Stimulated activated CD4-positive, alpha-beta T cell treated with anti-CD3 and anti-CD28 coated beads, Interleukin-2, amount 100 ng/mL, for 48 hours (primary cell): ENCODE measurements around the gene TGOLN2.

Experiments
- DNase-seq, 2 donors: peaks; one replicate each; pipeline ENCODE4 v3.0.0-alpha.2; 2020

The TGOLN2 gene

DNA sequence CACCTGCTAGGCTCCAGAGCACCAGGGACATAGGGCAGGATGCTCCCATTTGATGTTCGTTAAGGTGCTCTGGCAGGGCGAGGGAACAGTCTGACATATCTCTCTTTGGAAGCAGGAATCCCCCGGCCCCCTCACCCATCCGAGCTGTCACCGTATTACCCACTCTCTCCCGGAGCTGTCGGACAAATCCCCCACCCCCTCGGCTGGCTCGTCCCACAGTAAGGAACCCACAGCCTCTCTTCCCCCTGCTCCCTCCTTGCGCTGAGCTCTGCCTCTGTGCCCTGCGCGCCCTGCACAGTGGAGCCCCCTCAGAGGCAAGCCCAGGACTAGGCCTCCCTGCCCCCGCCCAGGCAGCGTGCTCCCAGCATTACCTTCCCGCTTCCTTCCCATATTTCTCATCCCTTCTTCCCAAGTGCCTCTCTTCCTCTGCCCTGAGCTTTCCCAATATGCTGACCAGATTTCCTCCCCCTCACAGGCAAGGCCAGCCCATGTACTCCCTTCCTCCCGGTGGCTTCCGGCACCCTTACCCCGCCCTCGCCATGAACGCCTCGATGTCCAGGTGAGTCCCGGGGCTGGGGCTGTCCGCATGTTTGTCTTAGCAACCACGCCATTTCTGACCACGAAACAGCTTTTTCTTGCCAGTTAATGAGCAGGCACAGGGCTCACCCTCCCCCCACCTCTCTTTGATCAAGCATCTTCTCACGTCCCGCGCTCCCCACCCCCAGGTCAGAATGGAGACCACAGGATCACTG is 23.8 kb downstream of the TGOLN2 start:
- DNase-seq: no peak

- DNase-seq: no peak
These were observed 25.7 kb downstream of the TGOLN2 start for GRCh38 chr2:85302121-85302520.

- DNase-seq: no peak
These were observed 36.3 kb downstream of the TGOLN2 start for GRCh38 chr2:85291425-85292023.

- DNase-seq: no peak
These were observed 39.5 kb downstream of the TGOLN2 start for GRCh38 chr2:85288244-85288725.

DNA sequence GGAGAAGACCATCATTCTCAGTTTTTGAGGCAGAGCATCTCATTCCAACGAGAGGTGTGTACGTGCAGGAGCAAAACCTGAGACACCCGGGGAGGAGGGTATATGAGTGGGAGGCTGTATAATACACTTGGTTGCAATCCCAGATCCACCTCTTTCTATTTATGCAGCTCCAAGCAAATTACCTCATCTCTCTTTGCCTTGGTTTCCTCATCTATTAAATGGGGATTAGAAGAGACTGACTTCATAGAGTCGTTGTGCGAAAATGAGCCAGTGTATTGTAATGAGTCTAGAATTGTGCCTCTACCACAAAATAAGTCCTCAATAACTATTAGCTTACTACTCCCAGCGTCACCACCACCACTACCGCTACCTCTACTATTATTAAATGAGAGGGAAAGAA is 40.1 kb downstream of the TGOLN2 start:
- no peak for DNase-seq

GRCh38 chr2:85286918-85287317 is 40.9 kb downstream of the TGOLN2 start:
- no peak for DNase-seq

- DNase-seq: no peak
These were observed 44.1 kb downstream of the TGOLN2 start for GRCh38 chr2:85283641-85284040.

DNA sequence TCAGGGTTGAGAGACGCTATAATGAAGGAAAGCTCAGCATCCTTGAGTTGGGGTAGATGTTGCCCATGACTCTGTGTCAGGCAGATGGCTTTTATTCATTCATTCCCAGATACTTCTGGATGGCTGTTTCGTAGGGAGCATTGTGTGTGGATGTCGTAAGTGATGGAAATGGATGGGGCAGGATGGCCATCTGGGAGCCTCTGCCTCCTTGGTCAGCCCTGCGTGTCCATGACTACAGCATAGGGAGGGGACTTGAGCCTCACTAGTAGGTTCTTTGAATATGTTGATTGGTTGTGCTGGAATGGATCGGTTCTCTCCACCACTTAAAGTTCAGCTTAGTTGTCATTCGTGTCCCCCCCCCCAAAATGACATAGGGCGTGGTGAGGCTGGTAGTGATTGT is 44.9 kb downstream of the TGOLN2 start:
- no peak for DNase-seq

- no peak for DNase-seq
These were observed 46.2 kb downstream of the TGOLN2 start for GRCh38 chr2:85281553-85281952.

DNA sequence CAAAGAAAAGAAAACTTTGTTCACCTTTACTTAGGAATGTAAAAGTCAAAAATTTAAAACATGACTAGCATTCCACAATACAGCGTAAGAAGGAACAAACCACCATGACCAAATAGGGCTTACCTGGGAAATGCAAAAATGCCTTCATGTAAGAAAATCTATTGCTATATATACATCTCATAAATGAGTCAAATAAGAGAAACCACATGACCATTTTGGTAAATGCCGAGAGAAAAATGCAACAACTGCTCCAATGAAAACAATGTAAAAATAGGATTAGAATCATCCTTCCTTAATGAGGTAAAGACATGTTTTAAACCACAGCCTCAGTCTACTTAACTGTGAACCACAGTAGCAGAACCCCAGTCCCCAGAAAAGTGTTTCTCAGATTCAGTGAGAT is 49.4 kb downstream of the TGOLN2 start:
- no peak for DNase-seq

DNA sequence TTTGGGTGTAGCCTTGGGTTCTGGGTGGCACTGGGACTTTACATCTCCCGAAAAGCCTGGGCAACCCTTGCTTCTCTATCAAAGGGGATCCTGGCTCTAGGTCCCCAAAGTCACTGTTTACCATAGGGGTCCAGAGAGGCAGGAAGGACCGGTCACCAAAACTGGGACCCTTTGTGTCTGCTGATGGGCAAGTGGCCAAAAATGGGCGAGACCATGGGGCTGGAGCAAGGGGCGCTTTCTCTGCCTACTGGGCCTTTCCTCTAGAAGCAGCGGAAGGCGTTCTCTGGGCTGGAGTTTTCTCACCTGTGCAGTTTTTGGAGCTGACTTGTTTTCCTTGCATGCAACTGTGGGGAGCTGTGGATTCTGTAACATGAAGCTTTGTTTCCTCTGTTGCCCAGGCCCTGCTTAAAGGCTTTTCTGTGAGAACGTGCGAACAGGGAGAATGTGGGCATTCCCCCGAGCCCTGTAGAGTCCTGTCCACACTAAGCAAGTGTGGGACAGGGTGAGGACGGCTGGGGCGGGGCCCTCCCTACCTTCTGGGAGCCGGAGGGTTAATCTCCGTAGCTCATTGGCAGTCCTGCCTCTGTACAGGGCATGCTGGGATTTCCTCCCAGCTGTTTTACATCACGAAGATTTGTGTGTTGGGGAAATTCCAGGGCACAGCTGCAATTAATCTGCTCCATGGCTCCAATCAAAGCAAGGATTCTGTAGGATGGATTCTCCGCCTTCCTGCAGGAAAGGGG is 50.2 kb downstream of the TGOLN2 start:
- no peak for DNase-seq

GRCh38 chr2:85276571-85277118 is 51.1 kb downstream of the TGOLN2 start:
- DNase-seq: no peak

DNA sequence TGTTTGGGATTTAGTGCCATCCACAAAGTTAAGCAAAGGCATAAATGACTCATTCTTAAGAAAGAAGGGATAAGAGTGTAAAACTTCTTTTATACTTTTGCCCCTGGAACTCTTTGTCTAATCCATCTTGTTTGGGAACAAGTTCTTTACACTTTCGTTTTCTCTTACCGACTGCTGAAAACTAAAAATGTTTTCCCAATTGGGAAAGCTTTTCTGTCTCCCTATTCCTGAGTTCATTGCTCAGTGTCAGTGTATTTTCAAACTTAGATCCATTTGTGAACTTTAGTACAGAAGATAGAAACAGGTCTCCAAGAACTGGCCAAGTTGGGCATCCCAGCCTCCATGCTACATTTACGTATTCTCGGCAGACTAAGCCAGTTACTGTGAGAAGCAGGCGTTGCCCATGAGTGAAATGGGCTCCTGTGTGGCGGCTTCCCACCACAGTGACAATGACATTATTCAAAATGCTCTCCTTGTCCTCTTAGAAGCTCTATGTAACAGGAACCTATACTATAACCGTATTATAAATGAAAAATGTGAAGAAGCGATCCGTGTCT is 51.7 kb downstream of the TGOLN2 start:
- no peak for DNase-seq

DNA sequence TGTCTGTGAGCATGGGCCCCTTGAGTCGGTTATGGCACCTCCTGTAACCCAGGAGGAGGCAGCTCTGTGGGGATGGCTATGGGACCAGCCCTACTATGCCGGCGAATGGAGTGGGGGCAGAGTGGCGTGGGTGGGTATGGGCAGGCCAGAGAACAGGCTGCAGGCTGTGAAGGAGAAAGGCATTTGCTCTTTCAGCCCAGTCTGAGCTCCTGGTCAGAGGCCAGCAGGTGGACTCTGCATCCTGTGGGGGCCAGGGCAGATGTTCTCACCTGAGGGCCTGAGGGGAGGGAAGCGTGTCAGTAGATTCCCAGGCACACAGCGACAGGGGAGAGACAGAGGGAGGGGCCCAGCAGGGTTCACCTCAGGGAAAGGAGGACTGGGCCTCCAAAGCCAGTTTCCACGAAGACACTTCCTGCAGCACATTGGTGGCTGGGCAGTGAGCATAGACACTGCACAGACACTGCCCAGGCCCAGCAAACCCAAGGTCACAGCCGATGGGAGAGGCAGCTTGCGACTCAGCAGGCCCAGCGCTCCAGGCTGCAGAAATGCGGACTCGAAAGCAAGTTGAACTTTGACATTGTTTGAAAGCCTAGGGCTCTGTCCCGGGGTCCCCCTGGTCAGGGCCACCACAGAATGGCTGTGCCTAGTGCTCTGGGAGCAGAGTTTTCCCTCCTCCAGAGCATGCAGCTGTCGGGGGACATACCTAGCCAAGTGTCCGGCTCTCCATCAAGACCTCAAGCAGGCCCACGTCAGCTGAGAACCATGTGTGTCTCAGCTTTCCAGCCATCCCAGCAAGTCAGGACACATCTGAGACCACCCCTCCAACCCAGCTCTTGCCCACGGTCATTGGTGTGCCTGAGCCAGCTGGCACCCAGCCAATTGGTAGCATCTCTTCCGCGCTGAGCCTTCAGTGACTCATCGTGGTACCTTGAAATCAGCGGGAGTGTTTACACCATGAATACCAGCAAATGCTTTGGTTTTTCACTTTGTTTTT is 53.8 kb downstream of the TGOLN2 start:
- no peak for DNase-seq

DNA sequence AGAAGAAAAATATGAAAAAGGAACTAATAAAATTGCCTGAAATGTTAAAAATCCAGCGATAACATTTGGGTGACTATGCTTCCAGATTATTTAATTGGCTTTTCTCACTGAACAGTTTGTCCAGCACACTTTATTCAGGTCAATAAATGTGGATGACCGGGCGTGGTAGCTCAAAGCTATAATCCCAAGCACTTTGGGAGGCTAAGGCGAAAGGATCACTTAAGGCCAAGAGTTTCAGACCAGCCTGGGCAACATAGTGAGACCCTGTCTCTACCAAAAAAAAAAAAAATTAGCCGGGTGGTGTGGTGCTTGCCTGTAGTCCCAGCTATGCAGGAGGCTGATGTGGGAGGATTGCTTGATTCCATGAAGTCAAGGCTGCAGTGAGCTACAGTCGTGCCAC is 55.4 kb downstream of the TGOLN2 start:
- DNase-seq: no peak

GRCh38 chr2:85269959-85270358 is 57.8 kb downstream of the TGOLN2 start:
- no peak for DNase-seq
